Subcutaneous abdominal adipose tissue (tissue), 5 donors: ENCODE measurements around the gene SLC25A42.

Experiments
- H3K27ac ChIP-seq: one replicate; pipeline ENCODE4 v1.7.0; 2013; ENCODE audit warnings: low read depth, mild to moderate bottlenecking, inconsistent platforms, low read length, moderate library complexity
- H3K27me3 ChIP-seq, 5 donors: one replicate each; pipeline ENCODE4 v1.7.0; 2013; ENCODE audit warnings: low read length in 5 of 5, inconsistent platforms in 1 of 5; ENCODE audit not compliant: control insufficient read depth in 5 of 5, insufficient read depth in 4 of 5
- H3K36me3 ChIP-seq, 5 donors: one replicate each; pipeline ENCODE4 v1.7.0; 2013; ENCODE audit warnings: low read length in 5 of 5; ENCODE audit not compliant: control insufficient read depth in 5 of 5, insufficient read depth in 5 of 5
- H3K4me1 ChIP-seq, 5 donors: one replicate each; pipeline ENCODE4 v1.7.0; 2013; ENCODE audit warnings: low read length in 5 of 5, mild to moderate bottlenecking in 3 of 5, moderate library complexity in 1 of 5; ENCODE audit not compliant: control insufficient read depth in 5 of 5, insufficient read depth in 5 of 5
- H3K4me3 ChIP-seq, 5 donors: one replicate each; pipeline ENCODE4 v1.7.0; 2013; ENCODE audit warnings: low read length in 5 of 5, low read depth in 1 of 5
- H3K9ac ChIP-seq, 5 donors: one replicate each; pipeline ENCODE4 v1.7.0; 2013; ENCODE audit warnings: low read length in 5 of 5, mild to moderate bottlenecking in 4 of 5, moderate library complexity in 3 of 5
- H3K9me3 ChIP-seq, 5 donors: one replicate each; pipeline ENCODE4 v1.7.0; 2013; ENCODE audit warnings: low read length in 5 of 5; ENCODE audit not compliant: control insufficient read depth in 5 of 5
- donor health status: healthy.
- donor health status: healthy.
- donor health status: healthy.
- donor health status: healthy.
- donor health status: healthy.

The SLC25A42 gene

GRCh38 chr19:19049406-19049805 is 14.4 kb upstream of the SLC25A42 start:
- no peak overlapping the region for H3K4me3 ChIP-seq
- peaks cover 0 to 2% (median 0%) of the 10 kb centered on the region in 5 donors for H3K4me1 ChIP-seq
- H3K27me3 ChIP-seq = no peaks in the 10 kb centered on the region
- peaks cover 0 to 63% (median 29%) of the 10 kb centered on the region in 5 donors for H3K36me3 ChIP-seq
- no peak overlapping the region for H3K27ac ChIP-seq
- no peak overlapping the region for H3K9ac ChIP-seq
- no peaks in the 10 kb centered on the region for H3K9me3 ChIP-seq

GRCh38 chr19:19050104-19050503 is 13.7 kb upstream of the SLC25A42 start:
- no peaks in the 10 kb centered on the region for H3K27me3 ChIP-seq
- H3K36me3 ChIP-seq = peaks cover 0 to 67% (median 32%) of the 10 kb centered on the region in 5 donors
- no peaks in the 10 kb centered on the region for H3K9me3 ChIP-seq
- no peak overlapping the region for H3K27ac ChIP-seq
- no peak overlapping the region for H3K4me3 ChIP-seq
- no peak overlapping the region for H3K9ac ChIP-seq
- peaks cover 0 to 2% (median 0%) of the 10 kb centered on the region in 5 donors for H3K4me1 ChIP-seq

- Histone ChIP-seq H3K9ac (no peak overlapping the region), H3K9me3 (no peaks in the 10 kb centered on the region), H3K27me3 (no peaks in the 10 kb centered on the region), H3K4me3 (no peak overlapping the region), H3K4me1 (peaks cover 0 to 2% (median 0%) of the 10 kb centered on the region in 5 donors), H3K27ac (no peak overlapping the region), H3K36me3 (peaks cover 0 to 73% (median 38%) of the 10 kb centered on the region in 5 donors)
These were observed 13.1 kb upstream of the SLC25A42 start for GRCh38 chr19:19050731-19051130.

GRCh38 chr19:19051478-19052213 is 12.1 kb upstream of the SLC25A42 start:
- no peak overlapping the region for H3K27ac ChIP-seq
- peaks cover 0 to 2% (median 0%) of the 10 kb centered on the region in 5 donors for H3K4me1 ChIP-seq
- H3K27me3 ChIP-seq = no peaks in the 10 kb centered on the region
- peaks cover 0 to 74% (median 40%) of the 10 kb centered on the region in 5 donors for H3K36me3 ChIP-seq
- H3K9ac ChIP-seq = no peak overlapping the region
- H3K9me3 ChIP-seq = no peaks in the 10 kb centered on the region
- no peak overlapping the region for H3K4me3 ChIP-seq

GRCh38 chr19:19052921-19053320 is 10.9 kb upstream of the SLC25A42 start:
- no peaks in the 10 kb centered on the region for H3K27me3 ChIP-seq
- peaks cover 0 to 2% (median 0%) of the 10 kb centered on the region in 5 donors for H3K4me1 ChIP-seq
- peaks cover 0 to 75% (median 52%) of the 10 kb centered on the region in 5 donors for H3K36me3 ChIP-seq
- H3K9me3 ChIP-seq = no peaks in the 10 kb centered on the region
- no peak overlapping the region for H3K9ac ChIP-seq
- no peak overlapping the region for H3K27ac ChIP-seq
- no peak overlapping the region for H3K4me3 ChIP-seq

- Histone ChIP-seq H3K9ac (no peak overlapping the region), H3K27ac (no peak overlapping the region), H3K36me3 (peaks cover 0 to 82% (median 54%) of the 10 kb centered on the region in 5 donors), H3K27me3 (no peaks in the 10 kb centered on the region), H3K9me3 (no peaks in the 10 kb centered on the region), H3K4me3 (no peak overlapping the region), H3K4me1 (peaks cover 0 to 3% (median 0%) of the 10 kb centered on the region in 5 donors)
These were observed 10.1 kb upstream of the SLC25A42 start for GRCh38 chr19:19053508-19054314.

- Histone ChIP-seq H3K36me3 (peaks cover 0 to 81% (median 58%) of the 10 kb centered on the region in 5 donors), H3K27me3 (no peaks in the 10 kb centered on the region), H3K9ac (no peak overlapping the region), H3K4me1 (peaks cover 2 to 10% (median 7%) of the 10 kb centered on the region in 5 donors), H3K9me3 (no peaks in the 10 kb centered on the region), H3K27ac (no peak overlapping the region), H3K4me3 (no peak overlapping the region)
These were observed 9.4 kb upstream of the SLC25A42 start for GRCh38 chr19:19054315-19054938.

- H3K9me3 ChIP-seq = no peaks in the 10 kb centered on the region
- H3K27me3 ChIP-seq = no peaks in the 10 kb centered on the region
- no peak overlapping the region for H3K9ac ChIP-seq
- H3K27ac ChIP-seq = no peak overlapping the region
- no peak overlapping the region for H3K4me3 ChIP-seq
- H3K4me1 ChIP-seq = peaks cover 2 to 16% (median 11%) of the 10 kb centered on the region in 5 donors
- H3K36me3 ChIP-seq = peaks cover 0 to 76% (median 57%) of the 10 kb centered on the region in 5 donors
These were observed 8.8 kb upstream of the SLC25A42 start for GRCh38 chr19:19054939-19055440.

- no peak overlapping the region for H3K9ac ChIP-seq
- peaks cover 2 to 17% (median 12%) of the 10 kb centered on the region in 5 donors for H3K4me1 ChIP-seq
- no peak overlapping the region for H3K27ac ChIP-seq
- no peak overlapping the region for H3K4me3 ChIP-seq
- H3K9me3 ChIP-seq = no peaks in the 10 kb centered on the region
- H3K36me3 ChIP-seq = peaks cover 0 to 72% (median 57%) of the 10 kb centered on the region in 5 donors
- H3K27me3 ChIP-seq = no peaks in the 10 kb centered on the region
These were observed 8.1 kb upstream of the SLC25A42 start for GRCh38 chr19:19055701-19056100.
